Stimulated activated CD8-positive, alpha-beta memory T cell treated with anti-CD3 and anti-CD28 coated beads, Interleukin-7, amount 100 ng/mL, for 24 hours (primary cell): ENCODE results near the gene GARIN5A.
A peak's percentile ranks its signal among the peaks of the same experiment; 100 is the strongest.
"Not testable (repeated sequence)": the region's sequence is repeated elsewhere in the genome, so short reads cannot be mapped to it uniquely, and the experiment has no call there.

Experiments
- DNase-seq: peaks from one replicate; pipeline ENCODE4 v3.0.0-alpha.2; 2020; ENCODE audit warnings: low read depth

Gene GARIN5A

GRCh38 chr19:50488389-50489194 lies 11.9 kb upstream of the GARIN5A start:
- DNase-seq, result no peak

GRCh38 chr19:50486823-50487515 lies 10.3 kb upstream of the GARIN5A start:
- peak; percentile 51 for DNase-seq

GRCh38 chr19:50485284-50485955 lies 8.8 kb upstream of the GARIN5A start:
- DNase-seq, result no peak

- DNase-seq, result no peak
These were observed 6.3 kb upstream of the GARIN5A start for GRCh38 chr19:50482916-50483315.

DNA sequence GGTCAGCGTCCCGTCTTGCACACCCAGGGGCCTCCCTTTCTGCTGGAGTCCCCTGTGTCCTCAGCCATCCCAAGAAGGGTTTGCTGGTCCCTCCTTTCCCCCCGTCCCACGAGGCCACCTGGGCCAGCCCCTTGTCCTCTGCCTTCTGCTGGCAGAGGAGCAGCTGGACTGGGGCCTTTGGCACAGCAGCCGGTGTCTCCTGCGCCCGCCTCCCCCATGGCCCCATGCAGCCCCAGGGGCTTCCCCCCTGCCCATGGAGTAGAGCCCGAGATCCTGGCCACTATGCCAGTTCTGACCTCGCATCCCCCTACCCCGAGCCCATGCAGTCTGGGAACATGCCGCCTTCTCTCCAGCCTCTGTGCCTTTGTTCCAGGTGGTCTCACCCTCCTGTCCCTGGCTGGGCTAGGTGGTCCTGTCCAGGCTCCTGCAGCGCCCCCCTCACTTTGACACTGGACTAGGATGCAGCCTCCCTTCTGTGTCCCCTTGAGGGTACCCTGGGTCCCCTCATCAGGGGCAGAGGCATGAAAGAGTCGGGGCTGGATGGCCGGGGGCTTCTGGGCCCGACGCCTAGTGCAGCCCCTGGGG lies 5.7 kb upstream of the GARIN5A start:
- DNase-seq, result no peak

GRCh38 chr19:50481351-50482149 lies 4.9 kb upstream of the GARIN5A start:
- no peak for DNase-seq

DNA sequence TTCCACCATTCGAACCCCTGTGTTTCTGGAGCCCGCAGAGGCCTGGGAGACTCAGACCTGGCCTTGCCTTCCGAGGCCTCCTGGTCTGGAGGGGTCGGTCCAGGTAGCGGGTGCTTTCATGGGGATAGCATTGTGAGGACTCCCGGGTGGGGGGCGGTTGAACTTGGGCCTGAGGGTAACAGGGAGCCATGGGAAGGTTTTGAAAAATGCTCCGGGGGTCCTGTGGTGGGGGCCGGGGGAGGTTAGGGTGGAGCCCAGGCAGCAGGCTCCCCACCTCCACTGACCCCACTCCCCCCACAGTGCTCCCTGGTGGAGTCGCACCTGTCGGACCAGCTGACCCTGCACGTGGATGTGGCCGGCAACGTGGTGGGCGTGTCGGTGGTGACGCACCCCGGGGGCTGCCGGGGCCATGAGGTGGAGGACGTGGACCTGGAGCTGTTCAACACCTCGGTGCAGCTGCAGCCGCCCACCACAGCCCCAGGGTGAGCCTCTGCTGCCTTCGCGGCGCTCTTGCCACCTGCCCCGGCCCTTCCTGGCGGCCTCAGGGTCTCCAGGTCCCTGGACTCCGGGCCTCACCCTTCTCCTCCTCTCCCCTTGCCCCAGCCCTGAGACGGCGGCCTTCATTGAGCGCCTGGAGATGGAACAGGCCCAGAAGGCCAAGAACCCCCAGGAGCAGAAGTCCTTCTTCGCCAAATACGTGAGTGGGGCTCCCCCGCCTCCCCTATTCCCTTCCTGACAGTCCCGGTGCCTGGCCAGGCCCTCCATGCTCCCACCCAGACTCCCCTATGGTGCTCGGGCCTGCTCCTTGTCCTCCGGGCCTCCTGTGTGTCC lies 3.8 kb upstream of the GARIN5A start:
- DNase-seq, result no peak

GRCh38 chr19:50479761-50480251 lies 3.2 kb upstream of the GARIN5A start:
- no peak for DNase-seq

GRCh38 chr19:50478901-50479715 lies 2.5 kb upstream of the GARIN5A start:
- no peak for DNase-seq

DNA sequence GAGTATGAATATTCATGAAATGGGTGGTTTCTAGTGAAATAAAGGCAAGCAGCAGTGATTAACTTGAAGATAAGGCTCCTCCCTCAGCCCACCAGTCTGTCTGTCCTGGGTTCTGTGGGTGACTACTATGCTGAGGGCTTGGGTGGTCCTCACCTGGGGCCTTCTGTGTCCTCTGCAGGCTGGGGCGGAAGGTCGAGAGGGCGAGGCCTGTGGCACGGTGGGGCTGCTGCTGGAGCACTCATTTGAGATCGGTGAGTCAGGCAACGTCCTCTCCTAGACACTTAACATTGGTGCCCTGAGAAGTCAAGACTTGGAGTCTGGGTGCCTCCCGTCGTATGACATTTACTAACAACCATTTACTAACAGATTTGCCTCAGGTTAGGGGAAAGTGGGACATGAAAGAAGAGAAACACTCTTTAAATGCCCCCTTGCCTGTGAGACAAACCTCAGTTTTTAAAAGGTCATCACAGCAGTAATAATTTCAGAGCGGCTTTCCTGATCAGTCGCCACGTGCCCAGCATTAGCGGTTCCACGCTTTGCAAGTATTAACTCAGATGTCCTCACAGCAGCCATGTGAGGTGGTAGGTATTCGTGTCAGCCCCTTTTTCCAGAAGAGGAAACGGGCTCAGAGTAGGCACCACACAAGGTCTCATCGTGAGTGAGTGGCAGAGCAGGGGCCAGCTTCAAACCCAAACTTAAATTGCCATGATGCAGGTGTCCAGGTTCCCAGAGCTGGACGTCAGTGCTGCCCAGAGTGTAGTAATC lies 1.3 kb upstream of the GARIN5A start:
- no peak for DNase-seq

DNA sequence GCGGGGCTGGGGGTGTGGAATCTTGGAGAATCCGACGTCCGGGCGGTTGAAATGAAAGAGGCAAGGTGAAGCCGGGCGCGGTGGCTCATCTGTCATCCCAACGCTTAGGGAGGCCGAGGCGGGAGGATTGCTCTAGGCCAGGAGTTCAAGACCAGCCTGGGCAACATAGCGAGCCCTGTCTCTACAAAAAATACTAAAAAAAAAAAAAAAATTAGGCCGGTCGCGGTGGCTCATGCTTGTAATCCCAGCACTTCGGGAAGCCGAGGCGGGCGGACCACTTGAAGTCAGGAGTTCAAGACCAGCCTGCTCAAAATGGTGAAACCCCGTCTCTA lies 225 bp upstream of the GARIN5A start:
- no peak for DNase-seq

GRCh38 chr19:50475736-50476223 lies 868 bp downstream of the GARIN5A start:
- no peak for DNase-seq

DNA sequence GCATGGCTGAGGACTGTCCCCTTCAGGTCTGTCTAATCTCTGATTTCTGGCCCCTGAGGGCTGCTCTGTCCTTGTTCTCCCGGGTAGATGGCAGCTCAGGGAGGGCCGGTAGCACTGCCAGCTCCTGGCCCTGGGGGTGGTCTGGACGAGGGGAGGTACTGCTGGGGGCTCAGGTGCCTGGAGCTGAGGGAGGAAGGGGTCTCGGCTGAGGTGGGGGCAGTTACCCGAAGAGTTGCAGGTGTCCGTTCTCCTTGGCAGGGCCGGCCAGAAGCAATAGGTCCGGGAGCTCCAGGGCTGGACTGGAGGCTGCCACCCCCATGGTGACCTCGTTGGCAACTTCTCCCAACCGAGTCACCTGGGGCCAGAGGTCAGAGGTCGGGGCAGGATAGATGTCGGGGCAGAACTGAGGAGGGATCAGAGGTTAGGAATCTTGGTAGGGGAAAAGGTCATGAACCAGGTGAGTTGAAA lies 1.5 kb downstream of the GARIN5A start:
- DNase-seq, result no peak

- DNase-seq, result not testable (repeated sequence)
These were observed 3.3 kb downstream of the GARIN5A start for GRCh38 chr19:50473336-50473735.

DNA sequence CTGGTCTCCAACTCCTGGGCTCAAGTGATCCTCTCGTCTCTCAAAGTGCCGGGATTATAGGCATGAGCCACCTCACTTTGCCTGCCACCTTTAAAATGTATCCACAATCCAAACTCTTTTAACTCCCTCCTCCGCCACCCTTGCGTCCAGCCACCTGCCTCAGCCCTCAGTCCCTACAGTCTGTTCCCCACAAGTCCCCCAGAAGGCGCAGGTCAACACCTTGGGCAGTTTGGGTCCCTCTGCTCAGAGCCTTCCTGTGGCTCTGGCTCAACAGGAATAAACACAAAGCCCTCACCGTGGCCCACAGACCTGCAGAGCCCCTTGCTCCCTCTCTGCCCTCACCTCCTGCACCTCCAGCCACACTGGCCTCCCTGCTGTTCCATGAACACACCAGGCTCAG lies 7.8 kb downstream of the GARIN5A start:
- no peak for DNase-seq

DNA sequence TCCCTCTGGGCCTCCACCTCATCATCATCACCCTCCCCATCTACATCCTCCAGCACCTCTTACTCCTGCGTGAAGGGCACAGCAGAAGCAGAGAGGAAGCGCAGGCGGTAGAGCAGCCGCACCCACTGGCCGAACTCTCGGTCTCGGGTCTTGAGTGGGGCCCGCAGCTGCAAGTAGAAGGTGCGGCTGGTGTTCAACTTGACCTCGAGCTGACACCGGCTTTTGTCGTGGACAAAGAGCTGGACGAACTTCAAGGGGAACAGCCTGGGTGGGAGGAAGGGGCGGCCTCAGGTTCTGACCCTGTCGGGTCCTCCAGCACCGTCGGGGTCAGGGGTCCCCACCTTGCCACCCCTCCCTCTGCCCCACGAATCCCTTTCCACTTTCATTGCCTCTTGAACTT lies 9.1 kb downstream of the GARIN5A start:
- DNase-seq, result no peak

DNA sequence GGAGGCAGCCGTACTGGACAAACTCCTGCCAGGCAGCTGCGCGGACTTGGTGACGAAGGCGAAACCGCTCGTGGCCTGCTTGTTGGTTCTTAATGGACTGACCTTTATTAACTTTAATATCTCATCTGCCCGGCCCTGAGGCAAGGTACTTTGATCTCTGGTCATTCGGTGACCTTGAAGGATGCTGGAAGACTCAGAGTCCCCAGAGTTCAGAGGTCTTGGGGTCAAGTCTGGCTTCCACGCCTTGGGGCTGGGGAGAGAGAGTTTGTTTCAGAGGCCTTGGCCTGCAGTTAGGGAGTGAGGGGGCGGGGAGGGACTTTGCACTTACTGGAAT lies 10.0 kb downstream of the GARIN5A start:
- DNase-seq, result no peak

DNA sequence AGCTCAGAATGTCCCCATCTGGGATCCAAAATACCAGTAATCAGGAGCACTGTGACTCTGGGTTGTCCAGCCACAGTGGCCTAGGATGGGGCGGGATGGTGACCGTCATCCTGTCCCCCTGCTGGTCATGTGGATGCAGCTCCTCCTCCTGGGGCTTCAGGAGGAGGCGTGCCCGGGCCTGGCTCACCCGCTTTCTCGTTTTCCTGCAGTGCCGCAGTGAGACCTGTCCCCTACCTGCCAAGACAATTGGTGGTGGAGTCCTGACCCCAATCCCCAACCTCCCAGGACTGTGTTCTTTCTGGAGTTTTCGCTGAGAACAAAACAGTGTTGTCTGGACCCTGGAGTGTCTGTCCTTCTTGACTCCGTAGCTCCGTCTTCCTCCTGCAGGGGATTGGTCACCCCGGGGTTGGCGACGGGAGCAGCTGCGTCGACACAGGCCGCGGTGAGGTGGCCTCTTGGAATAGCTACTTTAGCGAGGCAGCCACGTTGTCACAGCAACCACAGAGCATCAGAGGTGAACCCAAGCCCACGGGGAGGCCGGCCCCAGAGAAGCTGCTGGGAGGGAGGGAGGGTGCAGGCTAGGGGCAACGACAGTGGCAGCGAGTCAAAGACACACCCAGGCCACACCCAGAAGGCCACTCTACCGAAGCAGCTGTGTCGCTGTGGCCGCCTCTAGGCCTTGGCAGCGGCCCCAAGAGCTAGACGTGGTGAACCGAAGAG lies 10.5 kb downstream of the GARIN5A start:
- no peak for DNase-seq
